ENCODE results near the gene IMPG1.
"Not testable (repeated sequence)": the region's sequence is repeated elsewhere in the genome, so short reads cannot be mapped to it uniquely, and the experiment has no call there.

Gene IMPG1

GRCh38 chr6:75946146-75946831 is 126.2 kb downstream of the IMPG1 start:
- DNase-seq (ENCODE audit: low read depth) = no peak

- no peak for DNase-seq (ENCODE audit: low read depth)
Observed at GRCh38 chr6:75943381-75943780, 129.1 kb downstream of the IMPG1 start.

DNA sequence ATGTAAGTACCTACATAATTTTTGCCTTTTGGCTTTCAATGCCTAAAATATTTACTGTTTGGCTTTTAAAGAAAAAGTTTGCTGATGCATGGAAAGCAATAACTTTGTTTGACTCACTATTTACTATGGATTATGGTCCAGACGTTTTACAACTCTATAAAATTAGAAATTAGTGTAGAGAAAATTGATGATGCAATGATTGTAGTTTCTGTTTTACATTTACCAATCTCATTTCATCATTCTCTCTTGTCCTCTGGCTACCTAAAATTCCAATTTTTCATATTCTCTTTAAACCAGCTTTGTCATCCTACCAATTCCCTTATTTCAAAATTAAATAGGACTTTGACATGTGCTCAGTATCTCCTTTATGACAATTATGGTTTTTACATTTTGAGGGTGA is 131.0 kb downstream of the IMPG1 start:
- DNase-seq (ENCODE audit: low read depth) = no peak

- no peak for DNase-seq (ENCODE audit: low read depth)
Observed at GRCh38 chr6:75940564-75940963, 131.9 kb downstream of the IMPG1 start.

- no peak for DNase-seq (ENCODE audit: low read depth)
Observed at GRCh38 chr6:75937846-75938245, 134.6 kb downstream of the IMPG1 start.

DNA sequence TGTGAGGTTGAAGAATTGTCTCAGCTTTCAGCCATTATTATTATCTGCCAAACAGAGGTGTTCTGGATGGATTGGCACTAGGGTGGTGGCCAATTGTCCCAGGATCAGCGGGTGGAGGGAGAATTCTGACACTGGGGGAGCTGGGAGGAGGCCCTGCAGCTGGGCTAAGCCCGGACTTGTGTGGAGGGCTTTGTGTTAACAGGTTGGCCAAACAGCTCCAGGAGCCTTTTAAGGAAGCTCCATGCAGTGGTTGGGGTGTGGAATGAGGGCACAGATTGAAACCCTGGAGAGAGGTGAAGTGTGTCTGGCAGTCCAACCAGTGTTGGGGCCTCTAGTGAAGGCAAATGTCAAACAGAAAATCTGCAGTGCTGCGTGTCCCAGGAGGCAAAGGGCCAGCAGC is 135.8 kb downstream of the IMPG1 start:
- no peak for DNase-seq (ENCODE audit: low read depth)

DNA sequence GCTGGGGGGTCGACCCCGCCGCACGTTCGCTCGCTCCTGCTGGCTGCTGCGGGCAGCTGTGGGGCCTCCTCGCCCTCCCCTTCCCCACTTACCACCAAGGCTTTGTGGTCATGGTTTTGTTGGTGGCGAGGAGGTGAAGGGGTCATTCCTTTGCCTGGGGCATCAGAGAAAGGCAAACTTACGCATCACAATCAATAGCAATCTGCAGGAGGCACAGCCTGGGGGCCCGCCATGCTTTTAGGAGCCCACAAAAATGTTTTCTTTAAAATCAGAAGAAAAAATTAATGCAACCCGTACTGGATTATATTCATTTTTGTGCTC is 137.0 kb downstream of the IMPG1 start:
- no peak for DNase-seq (ENCODE audit: low read depth)

GRCh38 chr6:75934643-75935472 is 137.6 kb downstream of the IMPG1 start:
- no peak for DNase-seq (ENCODE audit: low read depth)

GRCh38 chr6:75933387-75933975 is 139.0 kb downstream of the IMPG1 start:
- no peak for DNase-seq (ENCODE audit: low read depth)

DNA sequence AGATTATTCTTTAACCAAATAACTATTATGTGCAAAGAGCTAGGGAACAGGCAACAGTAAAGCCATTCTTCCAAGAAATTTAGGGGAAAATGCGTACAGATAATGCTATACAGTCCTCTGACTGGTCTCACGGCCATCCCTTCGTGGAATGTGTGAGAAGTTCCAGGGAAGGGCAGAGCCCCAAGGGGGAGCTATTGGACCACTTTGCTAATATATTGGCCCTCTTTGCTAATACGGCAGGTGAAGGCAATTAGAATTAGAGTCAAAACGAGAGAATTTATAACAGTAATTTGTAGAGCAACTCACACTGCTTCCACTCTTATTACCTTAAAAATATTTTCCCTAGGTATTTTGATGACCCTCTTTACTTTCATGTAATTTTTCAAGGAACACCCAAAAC is 140.4 kb downstream of the IMPG1 start:
- DNase-seq (ENCODE audit: low read depth) = no peak

- no peak for DNase-seq (ENCODE audit: low read depth)
Observed at GRCh38 chr6:75931011-75931680, 141.3 kb downstream of the IMPG1 start.

DNA sequence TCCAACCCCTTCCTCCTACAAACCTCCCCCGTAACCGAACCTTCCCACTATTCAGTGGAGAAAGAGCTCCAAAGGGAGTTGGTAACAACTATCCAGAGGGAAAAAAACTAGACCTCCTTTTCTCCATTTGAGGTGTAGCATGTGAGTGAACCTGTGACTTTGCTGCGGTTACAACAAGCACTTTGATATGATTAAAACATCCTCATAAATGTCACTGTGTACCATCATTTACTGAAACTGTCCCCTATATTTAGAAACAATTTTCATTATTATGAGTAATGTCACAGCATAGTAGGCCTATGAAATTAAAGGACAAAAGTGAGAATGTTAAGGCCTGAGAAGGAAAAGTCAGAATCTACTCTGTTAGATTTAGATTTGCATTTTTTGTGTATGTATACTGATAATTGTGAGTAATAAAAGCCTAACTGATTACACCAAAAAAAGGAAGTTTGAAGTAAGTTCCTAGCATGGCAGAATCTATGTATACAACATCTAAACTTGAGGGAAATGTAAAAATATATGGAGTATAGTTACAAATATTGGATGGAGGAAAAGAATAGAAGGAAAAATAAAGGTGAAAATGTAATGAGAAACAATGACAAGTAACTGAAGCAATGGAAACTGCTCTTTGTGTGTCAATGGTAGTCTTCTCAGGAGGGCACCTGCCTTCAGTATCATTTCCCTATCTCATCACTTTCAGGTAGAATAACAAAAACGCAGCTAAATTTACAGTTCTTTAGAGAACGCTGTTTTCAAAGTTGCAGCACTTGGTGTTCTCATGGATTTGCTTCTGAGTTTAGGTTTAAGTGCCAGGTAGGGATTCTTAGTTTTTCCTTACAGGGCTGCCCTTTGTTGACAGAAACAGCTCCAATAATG is 145.9 kb downstream of the IMPG1 start:
- DNase-seq (ENCODE audit: low read depth) = no peak

DNA sequence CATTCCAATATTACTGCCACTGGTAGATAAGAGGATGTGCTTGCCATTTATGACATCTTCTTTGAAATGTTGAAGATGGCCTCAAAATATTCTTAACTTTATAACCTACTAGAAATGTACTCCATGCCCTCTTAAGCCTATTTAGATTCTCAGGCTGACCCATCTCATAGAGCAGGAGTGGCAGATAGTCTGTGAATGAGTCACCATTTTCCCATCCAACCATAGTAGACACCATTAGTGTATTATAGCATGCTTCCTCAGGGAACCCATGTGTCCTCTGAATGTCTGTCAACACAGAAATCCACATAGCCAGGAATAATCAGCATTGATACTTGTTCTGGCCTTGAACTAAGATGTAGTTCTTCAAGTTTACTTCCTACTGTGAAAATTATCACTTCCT is 150.2 kb downstream of the IMPG1 start:
- DNase-seq (ENCODE audit: low read depth) = no peak

DNA sequence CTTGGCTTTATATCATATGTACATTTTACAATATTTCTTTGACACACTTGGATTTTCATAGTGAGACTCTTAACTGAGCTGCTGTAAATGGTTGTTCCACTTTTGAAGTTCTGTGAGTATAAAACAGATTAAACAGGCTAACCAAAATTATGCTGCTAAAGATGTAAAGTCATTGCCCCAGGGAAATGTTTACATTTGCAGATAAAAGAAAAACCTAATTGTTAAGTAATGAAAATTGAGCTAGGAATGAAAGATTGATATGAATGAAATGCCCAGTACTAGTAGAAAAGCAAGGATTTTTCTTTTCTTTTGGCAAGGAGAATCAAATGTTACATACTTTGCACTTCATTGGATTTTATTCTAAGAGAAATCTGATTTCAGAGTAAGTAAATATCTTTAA is 159.4 kb downstream of the IMPG1 start:
- DNase-seq (ENCODE audit: low read depth) = no peak

- DNase-seq (ENCODE audit: low read depth) = no peak
Observed at GRCh38 chr6:75907444-75907843, 165.0 kb downstream of the IMPG1 start.

GRCh38 chr6:75906871-75907270 is 165.6 kb downstream of the IMPG1 start:
- no peak for DNase-seq (ENCODE audit: low read depth)

DNA sequence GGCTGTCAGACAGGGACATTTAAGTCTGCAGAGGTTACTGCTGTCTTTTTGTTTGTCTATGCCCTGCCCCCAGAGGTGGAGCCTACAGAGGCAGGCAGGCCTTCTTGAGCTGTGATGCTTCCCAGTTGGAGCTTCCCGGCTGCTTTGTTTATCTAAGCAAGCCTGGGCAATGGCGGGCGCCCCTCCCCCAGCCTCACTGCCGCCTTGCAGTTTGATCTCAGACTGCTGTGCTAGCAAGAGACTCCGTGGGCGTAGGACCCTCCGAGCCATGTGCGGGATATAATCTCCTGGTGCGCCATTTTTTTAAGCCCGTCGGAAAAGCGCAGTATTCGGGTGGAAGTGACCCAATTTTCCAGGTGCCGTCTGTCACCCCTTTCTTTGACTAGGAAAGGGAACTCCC is 167.3 kb downstream of the IMPG1 start:
- DNase-seq (ENCODE audit: low read depth) = not testable (repeated sequence)

DNA sequence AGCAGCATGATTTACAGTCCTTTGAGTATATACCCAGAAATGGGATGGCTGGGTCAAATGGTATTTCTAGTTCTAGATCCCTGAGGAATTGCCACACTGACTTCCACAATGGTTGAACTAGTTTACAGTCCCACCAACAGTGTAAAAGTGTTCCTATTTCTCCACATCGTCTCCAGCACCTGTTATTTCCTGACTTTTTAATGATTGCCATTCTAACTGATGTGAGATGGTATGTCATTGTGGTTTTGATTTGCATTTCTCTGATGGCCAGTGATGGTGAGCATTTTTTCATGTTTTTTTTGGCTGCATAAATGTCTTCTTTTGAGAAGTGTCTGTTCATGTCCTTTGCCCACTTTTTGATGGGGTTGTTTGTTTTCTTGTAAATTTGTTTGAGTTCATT is 172.2 kb downstream of the IMPG1 start:
- not testable (repeated sequence) for DNase-seq (ENCODE audit: low read depth)

GRCh38 chr6:75896526-75896925 is 175.9 kb downstream of the IMPG1 start:
- DNase-seq (ENCODE audit: low read depth) = no peak

- DNase-seq (ENCODE audit: low read depth) = no peak
Observed at GRCh38 chr6:75893776-75894152, 178.7 kb downstream of the IMPG1 start.

- DNase-seq (ENCODE audit: low read depth) = no peak
Observed at GRCh38 chr6:75893058-75893775, 179.2 kb downstream of the IMPG1 start.
